ENCODE data around the gene ZBTB16. TPM values are rescaled to one million over a fixed set of nuclear protein-coding genes. Genes with fewer than 3 reads are reported as not detected.

The ZBTB16 gene
- total RNA-seq, 1 donor from 2014 or later = 17.7 TPM

- H3K4me3 ChIP-seq = peak overlapping the region; percentile 70
- peaks cover 17% of the 10 kb centered on the region for H3K27me3 Mint-ChIP-seq (ENCODE audit: insufficient read depth, low read depth)
- peak overlapping the region; percentile 98 for H3K4me2 ChIP-seq
- peaks cover 28% of the 10 kb centered on the region for H3K79me2 ChIP-seq (ENCODE audit: low read depth)
- H3K27ac ChIP-seq = peak overlapping the region; percentile 51
- H3K9me3 ChIP-seq (ENCODE audit: low read depth) = no peaks in the 10 kb centered on the region
- peaks cover 40% of the 10 kb centered on the region for H3F3A ChIP-seq (ENCODE audit: low read depth)
- H3K4me1 ChIP-seq = peaks cover 39% of the 10 kb centered on the region
- peaks cover 70% of the 10 kb centered on the region for H3K27me3 ChIP-seq
- H2AFZ ChIP-seq (replicated peaks) = peak overlapping the region; percentile 46
- peak; percentile 67 for DNase-seq (ENCODE audit: low spot score)
- H4K20me1 ChIP-seq (ENCODE audit: low read depth) = peaks cover 14% of the 10 kb centered on the region
- no peak for TF ChIP-seq CTCF (IDR thresholded peaks at IDR 0.05)
- no peak for TF ChIP-seq EZH2phosphoT487 (IDR thresholded peaks at IDR 0.05)
- TF ChIP-seq EZH2 (IDR thresholded peaks at IDR 0.05) = peak; percentile 4
- H3K36me3 Mint-ChIP-seq = no peaks in the 10 kb centered on the region
- H3K27ac Mint-ChIP-seq = peak overlapping the region; percentile 59
- H3K36me3 ChIP-seq = no peaks in the 10 kb centered on the region
- H3K4me1 Mint-ChIP-seq = peaks cover 57% of the 10 kb centered on the region
- no peaks in the 10 kb centered on the region for H3K9me3 Mint-ChIP-seq
- H3K9ac ChIP-seq = no peak overlapping the region
- peak overlapping the region; percentile 86 for H3K4me3 Mint-ChIP-seq
These were observed 1.9 kb upstream of the ZBTB16 start for GRCh38 chr11:114057605-114058004.

- peaks cover 33% of the 10 kb centered on the region for H3K79me2 ChIP-seq (ENCODE audit: low read depth)
- no peaks in the 10 kb centered on the region for H3K36me3 ChIP-seq
- peak overlapping the region; percentile 70 for H3K4me3 ChIP-seq
- peaks cover 39% of the 10 kb centered on the region for H3K4me1 ChIP-seq
- Mint-ChIP-seq H3K27ac (peak overlapping the region; percentile 91), H3K36me3 (peaks cover 2% of the 10 kb centered on the region), H3K4me3 (peak overlapping the region; percentile 86), H3K4me1 (peaks cover 61% of the 10 kb centered on the region), H3K9me3 (no peaks in the 10 kb centered on the region), H3K27me3 (ENCODE audit: insufficient read depth, low read depth) (peaks cover 20% of the 10 kb centered on the region)
- no peaks in the 10 kb centered on the region for H3K9me3 ChIP-seq (ENCODE audit: low read depth)
- H3K27ac ChIP-seq = peak overlapping the region; percentile 51
- peak overlapping the region; percentile 98 for H3K4me2 ChIP-seq
- no peak overlapping the region for H3K9ac ChIP-seq
- H4K20me1 ChIP-seq (ENCODE audit: low read depth) = peaks cover 20% of the 10 kb centered on the region
- H2AFZ ChIP-seq (replicated peaks) = peak overlapping the region; percentile 46
- H3F3A ChIP-seq (ENCODE audit: low read depth) = peaks cover 40% of the 10 kb centered on the region
- TF ChIP-seq CTCF (IDR thresholded peaks at IDR 0.05) (no peak), EZH2phosphoT487 (IDR thresholded peaks at IDR 0.05) (no peak), EZH2 (IDR thresholded peaks at IDR 0.05) (no peak)
- peak; percentile 65 for DNase-seq (ENCODE audit: low spot score)
- peaks cover 75% of the 10 kb centered on the region for H3K27me3 ChIP-seq
These were observed 1.3 kb upstream of the ZBTB16 start for GRCh38 chr11:114058026-114058706.

GRCh38 chr11:114058871-114059277 lies 637 bp upstream of the ZBTB16 start:
- H3K27me3 Mint-ChIP-seq (ENCODE audit: insufficient read depth, low read depth) = peaks cover 23% of the 10 kb centered on the region
- H3K27me3 ChIP-seq = peaks cover 82% of the 10 kb centered on the region
- H3K4me1 ChIP-seq = peaks cover 39% of the 10 kb centered on the region

More at GRCh38 chr11:114058871-114059277, 637 bp upstream of the ZBTB16 start:
- peaks cover 63% of the 10 kb centered on the region for H3K4me1 Mint-ChIP-seq
- Histone ChIP-seq H3K27ac (no peak overlapping the region), H3K4me2 (peak overlapping the region; percentile 98), H3K9ac (no peak overlapping the region), H3K79me2 (ENCODE audit: low read depth) (peaks cover 40% of the 10 kb centered on the region), H2AFZ (replicated peaks) (no peak overlapping the region), H3K36me3 (no peaks in the 10 kb centered on the region), H4K20me1 (ENCODE audit: low read depth) (peaks cover 27% of the 10 kb centered on the region), H3K9me3 (ENCODE audit: low read depth) (no peaks in the 10 kb centered on the region), H3K4me3 (peak overlapping the region; percentile 70), H3F3A (ENCODE audit: low read depth) (peaks cover 40% of the 10 kb centered on the region)
- no peaks in the 10 kb centered on the region for H3K9me3 Mint-ChIP-seq
- H3K27ac Mint-ChIP-seq = peak overlapping the region; percentile 65
- peaks cover 7% of the 10 kb centered on the region for H3K36me3 Mint-ChIP-seq
- peak overlapping the region; percentile 86 for H3K4me3 Mint-ChIP-seq
- no peak for TF ChIP-seq EZH2 (IDR thresholded peaks at IDR 0.05)
- no peak for TF ChIP-seq EZH2phosphoT487 (IDR thresholded peaks at IDR 0.05)
- TF ChIP-seq CTCF (IDR thresholded peaks at IDR 0.05) = no peak
- peak; percentile 62 for DNase-seq (ENCODE audit: low spot score)

Measured in neural progenitor cell (in vitro differentiated cells).